Type B pancreatic cell (in vitro differentiated cells): ENCODE data around the gene JOSD2. TPM values are rescaled to one million over a fixed set of nuclear protein-coding genes. Genes with fewer than 3 reads are reported as not detected.

Experiments
- DNase-seq: peaks from one replicate; pipeline ENCODE4 v3.0.0; 2021; ENCODE audit warnings: mixed read lengths; ENCODE audit not compliant: unreplicated experiment; ENCODE audit errors: extremely low spot score
- H3K27ac Mint-ChIP-seq: 2 replicates; pipeline ENCODE4 v1.8.0; 2021; ENCODE audit warnings: mild to moderate bottlenecking, mixed read lengths
- H3K27me3 Mint-ChIP-seq: 2 replicates; pipeline ENCODE4 v1.8.0; 2021; ENCODE audit warnings: mixed read lengths
- H3K36me3 Mint-ChIP-seq: 2 replicates; pipeline ENCODE4 v1.8.0; 2021; ENCODE audit warnings: mixed read lengths
- H3K4me1 Mint-ChIP-seq: one replicate; pipeline ENCODE4 v1.8.0; 2021; ENCODE audit warnings: mixed read lengths; ENCODE audit not compliant: unreplicated experiment
- H3K4me3 Mint-ChIP-seq: 2 replicates; pipeline ENCODE4 v1.8.0; 2021; ENCODE audit warnings: mild to moderate bottlenecking, mixed read lengths
- H3K9me3 Mint-ChIP-seq: 2 replicates; pipeline ENCODE4 v1.8.0; 2021; ENCODE audit warnings: mixed read lengths
- total RNA-seq: library from RNA; stranded (reverse); gene quantifications from 2 replicates; pipeline ENCODE4 v1.2.1, GENCODE V29; 2021; ENCODE audit warnings: low replicate concordance
- TF ChIP-seq, protein P1 (sequence below): fragments of 200-600 bp; sonication (generic); conservative IDR thresholded peaks from 2 replicates; pipeline ENCODE4 v1.5.0; 2021; ENCODE audit warnings: antibody characterized with exemption, mild to moderate bottlenecking

Gene JOSD2
- total RNA-seq, 1 donor from 2014 or later = 16.2 TPM

DNA sequence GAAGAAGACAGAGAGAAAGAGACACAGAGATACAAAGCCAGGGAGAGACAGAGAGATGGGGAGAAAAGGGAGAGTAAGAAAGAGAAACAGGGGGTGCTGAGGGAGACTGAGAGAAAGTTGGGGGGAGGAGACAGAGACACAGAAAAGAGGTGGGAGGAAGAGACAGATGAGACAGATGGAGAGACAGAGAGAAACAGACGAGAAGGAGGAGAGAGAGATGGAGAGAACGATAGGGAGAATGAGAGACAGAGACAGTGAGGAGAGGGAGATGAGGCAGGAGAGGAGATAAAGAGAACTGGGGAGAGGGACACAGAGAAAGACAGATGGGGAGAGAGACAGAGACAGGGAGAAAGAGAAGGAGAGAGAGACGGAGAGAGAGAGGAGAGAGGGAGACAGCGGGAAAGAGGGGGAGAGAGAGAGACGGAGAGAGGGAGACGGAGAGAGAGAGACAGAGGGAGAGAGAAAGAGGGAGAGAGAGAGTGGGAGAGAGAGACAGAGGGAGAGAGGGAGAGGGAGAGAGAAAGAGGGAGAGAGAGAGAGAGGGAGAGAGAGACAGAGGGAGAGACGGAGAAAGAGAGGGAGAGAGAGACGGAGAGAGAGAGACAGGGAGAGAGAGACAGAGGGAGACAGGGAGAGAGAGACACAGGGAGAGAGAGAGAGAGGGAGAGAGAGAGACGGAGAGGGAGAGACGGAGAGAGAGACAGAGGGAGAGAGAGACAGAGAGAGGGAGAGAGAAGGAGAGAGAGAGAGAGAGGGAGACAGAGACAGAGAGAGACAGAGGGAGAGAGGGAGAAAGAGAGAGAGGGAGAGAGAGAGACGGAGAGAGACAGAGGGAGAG, 12.6 kb downstream of the JOSD2 start:
- Mint-ChIP-seq H3K27me3 (peaks cover 37% of the 10 kb centered on the region), H3K9me3 (no peaks in the 10 kb centered on the region), H3K4me3 (no peak overlapping the region), H3K36me3 (peaks cover 3% of the 10 kb centered on the region), H3K27ac (no peak overlapping the region), H3K4me1 (no peaks in the 10 kb centered on the region)
- no peak for DNase-seq
- TF ChIP-seq, protein P1, sequence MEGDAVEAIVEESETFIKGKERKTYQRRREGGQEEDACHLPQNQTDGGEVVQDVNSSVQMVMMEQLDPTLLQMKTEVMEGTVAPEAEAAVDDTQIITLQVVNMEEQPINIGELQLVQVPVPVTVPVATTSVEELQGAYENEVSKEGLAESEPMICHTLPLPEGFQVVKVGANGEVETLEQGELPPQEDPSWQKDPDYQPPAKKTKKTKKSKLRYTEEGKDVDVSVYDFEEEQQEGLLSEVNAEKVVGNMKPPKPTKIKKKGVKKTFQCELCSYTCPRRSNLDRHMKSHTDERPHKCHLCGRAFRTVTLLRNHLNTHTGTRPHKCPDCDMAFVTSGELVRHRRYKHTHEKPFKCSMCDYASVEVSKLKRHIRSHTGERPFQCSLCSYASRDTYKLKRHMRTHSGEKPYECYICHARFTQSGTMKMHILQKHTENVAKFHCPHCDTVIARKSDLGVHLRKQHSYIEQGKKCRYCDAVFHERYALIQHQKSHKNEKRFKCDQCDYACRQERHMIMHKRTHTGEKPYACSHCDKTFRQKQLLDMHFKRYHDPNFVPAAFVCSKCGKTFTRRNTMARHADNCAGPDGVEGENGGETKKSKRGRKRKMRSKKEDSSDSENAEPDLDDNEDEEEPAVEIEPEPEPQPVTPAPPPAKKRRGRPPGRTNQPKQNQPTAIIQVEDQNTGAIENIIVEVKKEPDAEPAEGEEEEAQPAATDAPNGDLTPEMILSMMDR = no peak

DNA sequence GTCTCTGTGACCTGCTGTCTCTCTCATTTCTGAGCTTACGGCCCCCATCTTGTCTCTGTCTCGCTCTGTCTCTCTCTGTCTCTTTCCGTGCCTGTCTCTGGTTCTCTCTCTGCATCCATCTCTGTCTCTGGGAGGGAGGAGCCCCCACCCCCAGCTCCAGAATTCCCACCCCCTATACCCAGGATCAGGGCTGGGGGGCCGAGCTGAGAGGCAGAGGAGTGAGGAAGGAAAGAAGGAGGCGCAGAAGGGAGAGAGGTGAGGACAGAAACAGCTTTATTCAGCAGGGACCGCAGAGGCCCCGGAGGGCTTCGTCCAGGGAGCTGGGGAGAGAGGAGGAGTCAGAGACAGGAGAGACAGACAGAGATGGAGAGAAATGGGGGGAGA, 14.0 kb downstream of the JOSD2 start:
- Mint-ChIP-seq H3K9me3 (no peaks in the 10 kb centered on the region), H3K27ac (no peak overlapping the region), H3K36me3 (peaks cover 3% of the 10 kb centered on the region), H3K27me3 (peaks cover 44% of the 10 kb centered on the region), H3K4me3 (no peak overlapping the region), H3K4me1 (peaks cover 4% of the 10 kb centered on the region)
- TF ChIP-seq, protein P1 = no peak
- DNase-seq = no peak

DNA sequence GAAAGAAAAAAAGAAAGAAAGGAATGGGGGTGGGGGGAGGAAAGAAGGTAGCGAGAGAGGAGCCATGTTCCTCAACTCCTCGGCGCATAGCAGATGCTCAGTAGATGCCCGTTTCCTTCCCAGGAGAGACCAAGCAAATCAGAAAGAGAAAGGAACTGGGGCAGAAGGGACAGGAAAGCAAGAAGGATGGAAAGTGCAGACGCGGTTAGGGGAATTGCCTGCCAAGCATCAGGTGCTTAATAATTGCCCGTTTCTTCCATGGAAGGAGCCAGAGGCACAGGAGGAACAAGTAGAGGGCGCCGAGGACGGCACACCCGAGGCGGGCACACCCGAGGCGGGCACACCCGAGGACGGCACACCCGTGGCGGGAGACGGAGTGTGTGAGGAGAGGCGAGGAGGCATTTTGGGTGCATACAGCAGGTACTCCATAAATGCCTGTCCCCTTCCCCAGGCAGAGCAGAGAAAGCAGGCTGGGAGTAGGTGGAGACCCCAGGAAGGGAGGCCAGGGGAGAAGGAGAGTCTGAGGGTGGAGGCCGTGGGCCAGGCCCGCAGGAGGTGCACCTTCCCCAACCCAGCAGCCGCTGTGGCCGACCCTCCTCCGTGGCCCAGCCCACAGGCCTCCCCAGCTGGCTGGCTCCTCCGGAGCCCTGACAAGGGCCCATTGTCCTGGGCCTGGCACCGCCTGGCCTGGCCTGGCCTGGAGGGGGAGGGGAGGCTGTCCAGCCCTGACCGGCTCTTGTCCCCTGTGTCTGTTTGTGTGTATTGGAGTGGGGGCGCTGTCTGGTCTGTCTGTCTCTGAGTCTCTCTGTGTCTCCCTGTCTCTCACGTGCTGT, 14.6 kb downstream of the JOSD2 start:
- Mint-ChIP-seq H3K9me3 (no peaks in the 10 kb centered on the region), H3K27me3 (peaks cover 47% of the 10 kb centered on the region), H3K27ac (no peak overlapping the region), H3K4me1 (peaks cover 11% of the 10 kb centered on the region), H3K4me3 (no peak overlapping the region), H3K36me3 (peaks cover 3% of the 10 kb centered on the region)
- TF ChIP-seq, protein P1 = no peak
- no peak for DNase-seq

DNA sequence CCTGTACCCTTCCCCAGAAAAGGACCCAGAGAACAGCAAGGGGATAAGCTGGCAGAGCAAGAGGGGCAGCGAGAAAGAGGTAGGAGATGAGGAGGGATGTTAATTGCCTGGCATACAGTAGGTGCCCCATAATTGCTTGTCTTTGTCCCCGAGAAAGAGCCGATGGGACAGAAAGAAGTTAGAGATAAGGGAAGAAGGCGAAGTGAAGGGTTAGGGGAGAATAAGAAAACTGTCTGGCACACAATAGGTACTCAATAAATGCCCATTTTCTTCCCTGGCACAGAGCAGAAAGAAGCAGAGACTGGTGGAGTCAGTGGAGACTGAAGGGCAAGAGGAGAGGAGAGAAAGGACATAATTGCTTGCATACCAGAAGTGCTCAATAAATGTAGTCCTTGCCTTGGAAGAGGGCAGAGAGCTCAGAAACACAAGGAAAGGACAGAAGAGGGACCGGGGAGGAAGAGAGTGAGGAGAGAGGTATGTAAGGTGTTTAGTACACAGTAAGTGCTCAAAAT, 15.9 kb downstream of the JOSD2 start:
- TF ChIP-seq, protein P1 = no peak
- Mint-ChIP-seq H3K27me3 (peaks cover 52% of the 10 kb centered on the region), H3K4me1 (peaks cover 12% of the 10 kb centered on the region), H3K9me3 (no peaks in the 10 kb centered on the region), H3K36me3 (peaks cover 3% of the 10 kb centered on the region), H3K27ac (no peak overlapping the region), H3K4me3 (no peak overlapping the region)
- no peak for DNase-seq

DNA sequence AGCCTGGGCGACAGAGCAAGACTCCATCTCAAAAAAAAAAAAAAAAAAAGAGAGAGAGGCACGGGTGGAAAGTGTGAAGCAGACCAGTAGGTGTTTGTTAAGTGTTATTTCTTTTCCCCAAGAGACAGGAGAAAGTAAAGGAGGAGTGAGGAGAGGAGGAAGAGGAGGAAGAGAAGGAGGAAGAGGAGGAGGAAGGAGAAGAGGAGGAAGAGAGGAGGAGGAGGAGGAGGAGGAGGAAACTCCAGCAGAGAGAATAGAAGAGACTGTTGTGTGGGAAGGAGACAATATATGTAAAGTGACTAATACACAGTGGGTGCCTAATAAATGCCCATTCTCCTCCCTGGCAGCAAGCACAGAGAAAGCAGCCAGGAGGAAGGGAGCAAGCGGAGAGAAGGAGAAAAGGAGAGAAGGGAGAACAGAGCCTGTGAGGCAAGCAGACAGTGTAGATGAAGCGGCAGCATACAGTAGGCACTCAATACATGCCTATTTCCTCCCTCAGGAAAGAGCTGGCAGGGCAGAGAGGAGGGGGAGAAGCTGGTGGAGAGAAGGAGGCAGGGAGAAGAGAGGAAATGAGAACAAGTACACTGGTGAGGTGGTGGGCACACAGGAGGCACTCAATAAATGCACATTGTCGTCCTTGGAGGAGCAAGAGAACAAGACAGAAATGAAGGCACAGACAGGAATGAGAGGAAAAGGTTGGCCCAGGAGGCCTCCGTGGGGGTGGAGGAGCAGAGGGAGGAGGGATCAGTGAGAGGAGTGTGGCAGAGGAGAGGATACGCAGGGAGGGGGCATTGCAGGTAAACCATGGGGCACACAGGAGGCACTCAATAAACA, 16.6 kb downstream of the JOSD2 start:
- H3K27ac Mint-ChIP-seq = no peak overlapping the region

More for the DNA sequence above, 16.6 kb downstream of the JOSD2 start:
- no peak for DNase-seq
- H3K9me3 Mint-ChIP-seq = no peaks in the 10 kb centered on the region
- no peak overlapping the region for H3K4me3 Mint-ChIP-seq
- TF ChIP-seq, protein P1 = no peak
- H3K4me1 Mint-ChIP-seq = peaks cover 12% of the 10 kb centered on the region
- peaks cover 3% of the 10 kb centered on the region for H3K36me3 Mint-ChIP-seq
- peaks cover 57% of the 10 kb centered on the region for H3K27me3 Mint-ChIP-seq
